GM12865 (cell line): ENCODE results near the gene TSPEAR.
"Not testable (repeated sequence)": the region's sequence is repeated elsewhere in the genome, so short reads cannot be mapped to it uniquely, and the experiment has no call there.

Experiments
- DNase-seq: peaks from one replicate; pipeline ENCODE4 v3.0.0; 2010; ENCODE audit warnings: low read depth
- H3K4me3 ChIP-seq: 2 replicates; pipeline ENCODE4 v1.5.1; 2011; ENCODE audit warnings: mild to moderate bottlenecking, low read depth, low read length, control low read depth
- TF ChIP-seq, protein P1 (sequence below): IDR thresholded peaks from 2 replicates; pipeline ENCODE4 v1.5.1; 2011; ENCODE audit warnings: low read length, control low read depth, low read depth, inconsistent platforms; ENCODE audit not compliant: insufficient read depth; ENCODE audit errors: missing control alignments

The TSPEAR gene

DNA sequence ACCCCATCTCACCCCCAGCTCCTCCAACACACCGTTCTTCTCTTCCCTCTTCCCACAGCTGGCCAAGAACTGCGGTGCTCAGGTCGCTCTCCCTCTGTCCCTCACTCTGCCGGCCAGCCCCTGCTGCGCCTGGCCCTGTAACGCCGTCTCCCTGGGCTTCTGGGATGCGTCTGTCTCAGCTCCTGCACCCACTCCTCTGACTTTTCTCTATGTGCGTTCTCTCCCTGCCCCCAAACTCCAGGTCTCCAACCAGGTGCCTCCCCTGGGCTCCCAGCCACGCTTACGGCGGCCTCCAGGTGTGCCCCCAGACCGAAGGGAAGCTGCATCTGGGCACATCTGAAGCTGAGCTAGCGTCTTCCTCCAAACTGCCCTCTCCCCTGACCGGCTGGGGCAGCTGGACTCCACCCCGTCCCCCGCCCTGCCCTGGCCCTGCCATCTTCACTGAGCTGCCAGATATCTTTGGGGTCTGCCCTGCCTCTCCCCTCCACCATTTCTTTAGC is 11.8 kb downstream of the TSPEAR start:
- DNase-seq = no peak

DNA sequence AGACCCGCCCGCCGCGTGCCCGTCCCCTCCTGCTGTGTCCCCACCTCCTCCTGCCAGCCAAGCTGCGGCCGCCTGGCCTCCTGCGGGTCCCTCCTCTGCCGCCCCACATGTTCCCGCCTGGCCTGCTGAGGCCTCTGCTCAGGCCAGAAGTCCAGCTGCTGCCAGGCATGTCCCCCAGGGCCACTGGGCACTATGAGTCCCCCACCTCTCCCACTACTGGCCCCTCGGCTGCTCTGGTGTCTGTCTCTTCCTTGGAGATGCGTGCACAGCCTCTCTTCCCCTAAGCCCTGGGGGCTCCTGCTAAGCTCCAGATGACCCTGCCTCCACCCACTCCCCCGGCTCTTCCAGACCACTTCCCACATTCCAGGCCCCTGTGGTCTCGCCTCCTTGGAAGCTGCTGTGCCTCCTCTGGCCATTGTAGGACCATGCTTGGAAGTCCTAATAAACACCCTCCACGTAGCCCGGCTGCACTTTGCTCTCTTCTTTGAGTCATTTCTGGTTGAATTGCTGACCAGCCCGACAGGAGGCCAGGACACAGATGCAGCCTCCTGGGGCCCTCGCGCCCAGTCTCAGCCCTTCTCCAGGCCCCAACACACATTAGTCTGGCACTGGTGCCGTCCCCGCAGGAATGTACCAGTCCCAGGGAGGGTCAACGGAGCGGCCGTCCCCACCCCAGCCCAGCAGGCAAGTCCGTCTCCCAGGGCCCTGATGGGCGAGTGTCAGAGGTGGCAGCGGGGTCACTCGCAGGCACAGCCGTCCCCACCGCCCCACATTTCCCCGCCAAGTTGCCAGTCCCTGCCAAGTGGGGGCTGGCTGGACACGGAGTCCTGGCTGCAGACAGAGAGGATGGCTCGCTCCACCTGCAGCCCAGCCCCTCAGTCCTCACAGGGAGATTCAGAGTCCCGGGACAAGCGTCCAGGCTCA is 13.3 kb downstream of the TSPEAR start:
- no peak overlapping the region for H3K4me3 ChIP-seq
- TF ChIP-seq, protein P1, sequence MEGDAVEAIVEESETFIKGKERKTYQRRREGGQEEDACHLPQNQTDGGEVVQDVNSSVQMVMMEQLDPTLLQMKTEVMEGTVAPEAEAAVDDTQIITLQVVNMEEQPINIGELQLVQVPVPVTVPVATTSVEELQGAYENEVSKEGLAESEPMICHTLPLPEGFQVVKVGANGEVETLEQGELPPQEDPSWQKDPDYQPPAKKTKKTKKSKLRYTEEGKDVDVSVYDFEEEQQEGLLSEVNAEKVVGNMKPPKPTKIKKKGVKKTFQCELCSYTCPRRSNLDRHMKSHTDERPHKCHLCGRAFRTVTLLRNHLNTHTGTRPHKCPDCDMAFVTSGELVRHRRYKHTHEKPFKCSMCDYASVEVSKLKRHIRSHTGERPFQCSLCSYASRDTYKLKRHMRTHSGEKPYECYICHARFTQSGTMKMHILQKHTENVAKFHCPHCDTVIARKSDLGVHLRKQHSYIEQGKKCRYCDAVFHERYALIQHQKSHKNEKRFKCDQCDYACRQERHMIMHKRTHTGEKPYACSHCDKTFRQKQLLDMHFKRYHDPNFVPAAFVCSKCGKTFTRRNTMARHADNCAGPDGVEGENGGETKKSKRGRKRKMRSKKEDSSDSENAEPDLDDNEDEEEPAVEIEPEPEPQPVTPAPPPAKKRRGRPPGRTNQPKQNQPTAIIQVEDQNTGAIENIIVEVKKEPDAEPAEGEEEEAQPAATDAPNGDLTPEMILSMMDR = no peak
- DNase-seq = no peak

More for the DNA sequence above, 11.8 kb downstream of the TSPEAR start:
- TF ChIP-seq, protein P1 = no peak
- no peak overlapping the region for H3K4me3 ChIP-seq

DNA sequence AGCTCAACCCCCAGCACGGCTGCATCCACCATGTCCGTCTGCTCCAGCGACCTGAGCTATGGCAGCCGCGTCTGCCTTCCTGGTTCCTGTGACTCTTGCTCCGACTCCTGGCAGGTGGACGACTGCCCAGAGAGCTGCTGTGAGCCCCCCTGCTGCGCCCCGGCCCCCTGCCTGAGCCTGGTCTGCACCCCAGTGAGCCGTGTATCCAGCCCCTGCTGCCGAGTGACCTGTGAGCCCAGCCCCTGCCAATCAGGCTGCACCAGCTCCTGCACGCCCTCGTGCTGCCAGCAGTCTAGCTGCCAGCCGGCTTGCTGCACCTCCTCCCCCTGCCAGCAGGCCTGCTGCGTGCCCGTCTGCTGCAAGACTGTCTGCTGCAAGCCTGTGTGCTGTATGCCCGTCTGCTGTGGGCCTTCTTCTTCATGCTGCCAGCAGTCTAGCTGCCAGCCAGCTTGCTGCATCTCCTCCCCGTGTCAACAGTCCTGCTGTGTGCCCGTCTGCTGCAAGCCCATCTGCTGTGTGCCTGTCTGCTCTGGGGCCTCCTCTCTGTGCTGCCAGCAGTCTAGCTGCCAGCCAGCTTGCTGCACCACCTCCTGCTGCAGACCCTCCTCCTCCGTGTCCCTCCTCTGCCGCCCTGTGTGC is 14.1 kb downstream of the TSPEAR start, which contains the start of gene KRTAP10-12:
Gene KRTAP10-12 (plus strand): TSS at position 1 of the 639 bp plus-strand sequence. CDS start 30 bp downstream, at position 31.
- DNase-seq, H3K4me3 ChIP-seq: not testable (repeated sequence)

DNA sequence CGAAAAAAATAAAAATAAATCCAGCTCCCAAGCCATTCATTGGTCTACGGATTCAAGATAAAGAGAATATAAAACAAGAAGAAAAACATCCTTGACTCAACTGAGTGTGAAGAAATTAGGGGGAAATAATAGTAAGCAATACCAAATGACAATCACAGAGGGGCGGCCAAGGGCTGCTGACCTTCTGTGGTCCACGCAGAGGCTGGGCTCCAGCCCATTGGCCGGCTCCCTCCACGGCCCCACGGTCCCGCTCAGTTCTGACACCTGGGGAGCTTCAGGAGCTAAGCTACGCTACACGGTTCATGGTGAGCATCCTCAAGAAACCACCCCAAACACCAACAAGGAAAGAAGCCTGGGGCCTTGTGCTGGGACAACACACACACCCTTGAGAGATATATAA is 14.8 kb downstream of the TSPEAR start:
- TF ChIP-seq, protein P1 = no peak
- DNase-seq = no peak
- no peak overlapping the region for H3K4me3 ChIP-seq

DNA sequence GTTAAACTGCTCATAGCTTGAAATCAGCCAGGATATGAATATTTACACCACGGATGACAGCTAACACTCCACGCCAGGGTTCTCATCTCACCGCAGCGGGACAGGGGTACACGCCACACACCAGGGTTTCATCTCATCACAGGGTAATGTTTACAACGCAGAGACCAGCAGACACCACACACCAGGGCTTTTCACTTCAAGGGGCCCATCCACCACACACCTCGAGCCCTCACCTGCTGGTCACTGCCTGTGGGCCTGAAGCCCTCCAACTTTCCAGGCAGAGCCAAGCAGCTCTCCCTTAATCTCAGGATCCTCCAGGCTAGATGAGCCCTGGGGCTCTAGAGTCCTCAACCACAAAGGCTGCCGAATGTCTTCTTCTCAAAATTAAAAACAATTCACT is 15.7 kb downstream of the TSPEAR start:
- H3K4me3 ChIP-seq = no peak overlapping the region
- TF ChIP-seq, protein P1 = no peak
- no peak for DNase-seq

DNA sequence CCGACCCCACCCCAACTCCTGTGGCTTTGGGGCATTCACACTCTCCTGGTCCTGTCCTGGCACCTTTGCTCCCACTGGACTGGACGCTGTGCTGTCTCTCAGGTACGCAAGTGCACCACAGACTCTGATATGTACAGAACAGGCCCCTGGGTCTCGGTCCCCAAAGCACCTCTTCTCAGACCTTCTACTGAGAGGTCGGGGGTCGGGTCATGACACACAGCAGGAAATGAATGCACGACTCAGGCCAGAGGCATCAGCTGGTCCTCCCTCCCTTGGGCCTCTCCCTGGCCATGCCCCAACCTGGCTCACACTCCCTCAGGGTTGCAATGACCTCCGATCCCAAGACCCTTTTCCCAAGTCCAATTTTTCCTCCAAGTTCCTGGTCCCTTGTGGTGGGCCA is 16.2 kb downstream of the TSPEAR start:
- no peak for DNase-seq
- H3K4me3 ChIP-seq = no peak overlapping the region
- TF ChIP-seq, protein P1 = no peak

DNA sequence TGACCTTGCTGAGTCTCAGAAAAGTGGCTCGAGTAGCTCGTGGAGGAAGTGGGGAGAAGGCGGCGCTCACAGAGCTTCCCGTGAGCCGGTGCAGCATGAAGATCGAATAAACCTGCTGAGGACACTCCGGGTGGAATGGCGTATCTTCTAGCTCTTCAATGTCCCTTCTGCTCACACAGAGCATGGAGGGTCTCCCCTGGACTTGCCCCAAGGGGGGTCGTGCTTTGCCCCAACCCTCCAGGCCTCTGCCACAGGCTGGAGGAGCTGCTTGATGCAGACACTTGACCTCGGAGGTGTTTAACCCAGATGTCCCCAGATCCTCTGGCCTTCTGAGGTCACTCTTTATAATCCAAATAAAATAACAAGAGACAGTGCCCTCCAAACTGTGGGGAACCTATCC is 16.6 kb downstream of the TSPEAR start:
- TF ChIP-seq, protein P1 = no peak
- DNase-seq = no peak
- no peak overlapping the region for H3K4me3 ChIP-seq
